ENCODE measurements around the gene FOXL2NB.

Gene FOXL2NB

GRCh38 chr3:138923531-138923994, 23.5 kb upstream of the FOXL2NB start:
- peak; percentile 83 for DNase-seq (ENCODE audit: low read depth, low spot score)
- in situ Hi-C loops (cut with HindIII; ENCODE audit: low sequenced_read_pairs): no loop called here
- no peak overlapping the region for H3K4me3 ChIP-seq (ENCODE audit: low read depth, low read length)
- TF ChIP-seq CTCF (IDR thresholded peaks at IDR 0.05; ENCODE audit: low read depth, low read length): peak; percentile 94

GRCh38 chr3:138928727-138929372, 18.2 kb upstream of the FOXL2NB start:
- no peak for TF ChIP-seq CTCF (IDR thresholded peaks at IDR 0.05; ENCODE audit: low read depth, low read length)
- in situ Hi-C loops (cut with HindIII; ENCODE audit: low sequenced_read_pairs): no loop called here
- no peak overlapping the region for H3K4me3 ChIP-seq (ENCODE audit: low read depth, low read length)
- no peak for DNase-seq (ENCODE audit: low read depth, low spot score)

DNA sequence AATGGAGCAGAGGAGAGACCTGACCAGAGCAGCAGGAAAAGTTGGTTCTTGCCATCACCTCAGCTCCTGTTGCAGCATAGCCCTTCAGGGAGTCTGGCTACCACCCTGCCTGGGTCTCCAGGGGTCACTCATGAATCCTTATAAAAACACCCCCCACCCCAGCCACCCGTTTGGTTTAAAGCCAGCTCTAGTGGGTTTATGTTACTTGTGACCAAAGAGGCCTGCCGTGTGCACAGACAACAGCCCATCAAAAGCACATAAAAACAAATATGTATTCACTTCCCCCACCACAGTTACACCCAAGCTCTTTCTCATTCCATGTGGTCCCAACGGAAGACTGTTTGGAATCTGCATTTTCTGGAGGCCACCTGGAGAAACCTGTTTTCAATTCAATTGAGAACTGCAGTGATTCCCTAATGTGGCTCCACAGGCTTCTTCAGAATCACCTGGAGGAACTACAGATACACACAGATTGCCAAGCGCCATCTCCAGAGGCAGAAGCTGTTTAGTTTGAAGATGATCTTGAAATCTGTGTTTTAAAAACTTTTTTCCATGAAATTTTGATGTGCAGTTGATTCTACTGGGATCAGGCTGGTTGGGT, 13.8 kb upstream of the FOXL2NB start:
- no peak for DNase-seq (ENCODE audit: low read depth, low spot score)
- in situ Hi-C loops (cut with HindIII; ENCODE audit: low sequenced_read_pairs): no loop called here
- TF ChIP-seq CTCF (IDR thresholded peaks at IDR 0.05; ENCODE audit: low read depth, low read length): no peak
- no peak overlapping the region for H3K4me3 ChIP-seq (ENCODE audit: low read depth, low read length)

- TF ChIP-seq CTCF (IDR thresholded peaks at IDR 0.05; ENCODE audit: low read depth, low read length): no peak
- in situ Hi-C loops (cut with HindIII; ENCODE audit: low sequenced_read_pairs): no loop called here
- H3K4me3 ChIP-seq (ENCODE audit: low read depth, low read length): no peak overlapping the region
- DNase-seq (ENCODE audit: low read depth, low spot score): no peak
These were observed 12.9 kb upstream of the FOXL2NB start for GRCh38 chr3:138933981-138934691.

DNA sequence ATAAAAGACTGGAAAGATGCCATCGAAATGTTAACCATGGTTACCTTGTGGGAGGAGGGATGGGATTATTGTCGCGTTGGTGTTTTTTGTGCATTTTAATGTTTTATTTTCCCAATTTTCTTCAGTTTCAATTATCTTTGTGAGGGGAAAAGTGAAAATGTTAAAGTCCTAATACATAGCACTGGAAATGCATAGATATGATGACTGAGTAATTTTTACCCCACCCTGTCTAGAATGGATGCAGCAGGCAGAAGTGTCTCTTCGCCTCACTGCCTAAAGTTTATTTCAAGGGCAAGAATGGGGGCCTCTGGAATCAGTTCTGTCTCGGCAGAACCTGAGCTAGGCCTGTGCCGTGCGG, 11.5 kb upstream of the FOXL2NB start:
- in situ Hi-C loops (cut with HindIII; ENCODE audit: low sequenced_read_pairs): no loop called here
- no peak for DNase-seq (ENCODE audit: low read depth, low spot score)
- TF ChIP-seq CTCF (IDR thresholded peaks at IDR 0.05; ENCODE audit: low read depth, low read length): no peak
- H3K4me3 ChIP-seq (ENCODE audit: low read depth, low read length): peak overlapping the region; percentile 35

DNA sequence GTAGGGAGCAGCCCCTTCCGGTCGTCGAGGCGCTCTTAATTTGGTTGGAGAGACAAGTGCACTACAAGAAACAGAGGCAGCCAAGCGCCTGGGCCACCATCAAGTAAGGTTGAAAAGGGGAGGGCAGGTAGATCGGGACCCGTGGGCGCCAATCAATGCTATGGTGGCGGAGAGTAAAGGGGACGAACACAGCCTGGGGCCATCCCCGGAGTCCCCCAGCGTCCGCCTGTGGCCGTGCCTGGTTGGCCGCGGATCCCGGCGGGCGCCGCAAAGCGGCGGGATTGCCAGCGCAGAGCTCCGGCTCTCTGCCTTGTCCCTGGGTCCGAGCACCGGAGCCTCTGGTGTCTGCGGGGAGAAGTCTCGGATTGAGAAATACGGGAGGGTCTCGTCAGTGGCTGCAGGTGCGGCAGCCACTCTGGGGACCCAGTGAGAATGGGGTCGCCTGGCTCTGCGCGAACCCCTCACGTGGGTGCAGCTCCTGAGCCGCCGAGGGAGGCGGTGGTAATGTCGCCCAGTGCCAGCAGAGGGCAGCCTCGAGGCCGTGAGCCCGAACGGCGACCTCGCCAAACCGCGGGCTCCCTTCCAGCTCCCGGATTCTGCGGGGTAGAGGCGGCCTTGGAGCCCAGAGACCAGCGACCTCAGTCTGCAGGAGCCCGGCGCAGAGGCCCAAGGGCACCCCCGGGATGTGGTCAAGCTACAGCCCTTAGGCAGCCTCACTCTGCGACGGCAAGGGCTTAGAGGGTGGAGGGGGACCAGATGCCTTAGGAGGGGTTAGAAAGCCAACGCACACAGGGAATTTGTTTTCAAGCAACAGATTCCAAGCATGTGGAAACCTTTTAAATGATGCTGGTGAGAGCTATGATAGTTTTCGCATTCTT, 10.9 kb upstream of the FOXL2NB start:
- in situ Hi-C loops (cut with HindIII; ENCODE audit: low sequenced_read_pairs): no loop called here
- TF ChIP-seq CTCF (IDR thresholded peaks at IDR 0.05; ENCODE audit: low read depth, low read length): peak; percentile 89
- peak; percentile 48 for DNase-seq (ENCODE audit: low read depth, low spot score)
- H3K4me3 ChIP-seq (ENCODE audit: low read depth, low read length): peak overlapping the region; percentile 35

Data from astrocyte of the spinal cord (primary cell).